Trophoblast cell (in vitro differentiated cells and primary cell): Measurements from ENCODE around the gene MLYCD. TPM values are rescaled to one million over a fixed set of nuclear protein-coding genes. Genes with fewer than 3 reads are reported as not detected.

Source experiments
- DNase-seq, 2 donors: peaks; one replicate each; pipeline ENCODE4 v3.0.0-alpha.2; 2016
- H2AFZ ChIP-seq: 2 replicates; pipeline ENCODE4 v1.6.1; 2013; ENCODE audit warnings: low read length, moderate library complexity, mild to moderate bottlenecking; ENCODE audit not compliant: insufficient read depth, poor library complexity
- H2AK5ac ChIP-seq: 2 replicates; pipeline ENCODE4 v1.6.1; 2013; ENCODE audit warnings: mild to moderate bottlenecking, low read length
- H2BK120ac ChIP-seq: 2 replicates; pipeline ENCODE4 v1.6.1; 2013; ENCODE audit warnings: low read length, mild to moderate bottlenecking, moderate library complexity; ENCODE audit not compliant: insufficient read depth, poor library complexity
- H2BK12ac ChIP-seq: 2 replicates; pipeline ENCODE4 v1.6.1; 2013; ENCODE audit warnings: mild to moderate bottlenecking, low read length, moderate library complexity
- H2BK5ac ChIP-seq: 2 replicates; pipeline ENCODE4 v1.6.1; 2013; ENCODE audit warnings: low read length, low read depth, moderate library complexity, mild to moderate bottlenecking; ENCODE audit not compliant: poor library complexity
- H3K14ac ChIP-seq: 2 replicates; pipeline ENCODE4 v1.6.1; 2013; ENCODE audit warnings: mild to moderate bottlenecking, low read length
- H3K18ac ChIP-seq: 2 replicates; pipeline ENCODE4 v1.6.1; 2013; ENCODE audit warnings: mild to moderate bottlenecking, low read length
- H3K23ac ChIP-seq: 2 replicates; pipeline ENCODE4 v1.6.1; 2013; ENCODE audit warnings: low read length
- H3K27ac ChIP-seq: 2 replicates; pipeline ENCODE4 v1.5.1; 2013; ENCODE audit warnings: low read depth, mild to moderate bottlenecking, inconsistent platforms, low read length, moderate library complexity
- H3K27me3 ChIP-seq: 2 replicates; pipeline ENCODE4 v1.6.1; 2013; ENCODE audit warnings: inconsistent platforms, mild to moderate bottlenecking, low read length, moderate library complexity; ENCODE audit not compliant: insufficient read depth
- H3K36me3 ChIP-seq, 2 experiments: 1 replicate in 1 of 2; 2 replicates in 1 of 2; pipeline ENCODE4 v1.6.1; 2013; ENCODE audit warnings: low read length in 2 of 2, mild to moderate bottlenecking in 2 of 2, moderate library complexity in 1 of 2; ENCODE audit not compliant: insufficient read depth in 2 of 2, control insufficient read depth in 1 of 2
- H3K4ac ChIP-seq: 2 replicates; pipeline ENCODE4 v1.6.1; 2013; ENCODE audit warnings: low read depth, mild to moderate bottlenecking, low read length, moderate library complexity
- H3K4me1 ChIP-seq, 2 experiments: 1 replicate in 1 of 2; 2 replicates in 1 of 2; pipeline ENCODE4 v1.6.1; 2013; ENCODE audit warnings: low read length in 2 of 2, mild to moderate bottlenecking in 2 of 2, moderate library complexity in 1 of 2; ENCODE audit not compliant: insufficient read depth in 2 of 2, control insufficient read depth in 1 of 2
- H3K4me2 ChIP-seq: 2 replicates; pipeline ENCODE4 v1.6.1; 2013; ENCODE audit warnings: inconsistent platforms, mild to moderate bottlenecking, low read length, moderate library complexity
- H3K4me3 ChIP-seq: 2 replicates; pipeline ENCODE4 v1.5.1; 2013; ENCODE audit warnings: mild to moderate bottlenecking, low read depth, low read length, inconsistent platforms
- H3K79me1 ChIP-seq: one replicate; pipeline ENCODE4 v1.6.1; 2013; ENCODE audit warnings: low read length
- H3K79me2 ChIP-seq: 2 replicates; pipeline ENCODE4 v1.6.1; 2013; ENCODE audit warnings: low read length, mild to moderate bottlenecking; ENCODE audit not compliant: control insufficient read depth, insufficient read depth, poor library complexity
- H3K9ac ChIP-seq: 2 replicates; pipeline ENCODE4 v1.6.1; 2013; ENCODE audit warnings: mild to moderate bottlenecking, low read length
- H3K9me3 ChIP-seq: 2 replicates; pipeline ENCODE4 v1.6.1; 2013; ENCODE audit warnings: low read depth, mild to moderate bottlenecking, control low read depth, inconsistent platforms, low read length; ENCODE audit not compliant: insufficient read depth
- H4K12ac ChIP-seq: 2 replicates; pipeline ENCODE4 v1.6.1; 2013; ENCODE audit warnings: low read depth, mild to moderate bottlenecking, low read length, moderate library complexity
- H4K8ac ChIP-seq: 2 replicates; pipeline ENCODE4 v1.6.1; 2013; ENCODE audit warnings: low read depth, mild to moderate bottlenecking, low read length, moderate library complexity
- H4K91ac ChIP-seq: one replicate; pipeline ENCODE4 v1.6.1; 2013; ENCODE audit warnings: low read depth, mild to moderate bottlenecking, low read length, moderate library complexity
- WGBS: extraction: QIAGEN DNeasy Blood & Tissue Kit; methylation state at CpG from one replicate; pipeline ENCODE4 v1.1.7; 2013; ENCODE audit warnings: missing lambda C conversion rate; ENCODE audit not compliant: insufficient read length, insufficient coverage; ENCODE audit errors: extremely low coverage; 5-methylcytosine and 5-hydroxymethylcytosine counted together
- polyA plus RNA-seq: library from polyadenylated mRNA; stranded (reverse); fragments of 200-250 nt; gene quantifications from 2 replicates; pipeline ENCODE4 v1.2.3, GENCODE V29; 2013

MLYCD gene
- polyA plus RNA-seq: 0.89 and 0.93 TPM in 2 replicates

DNA sequence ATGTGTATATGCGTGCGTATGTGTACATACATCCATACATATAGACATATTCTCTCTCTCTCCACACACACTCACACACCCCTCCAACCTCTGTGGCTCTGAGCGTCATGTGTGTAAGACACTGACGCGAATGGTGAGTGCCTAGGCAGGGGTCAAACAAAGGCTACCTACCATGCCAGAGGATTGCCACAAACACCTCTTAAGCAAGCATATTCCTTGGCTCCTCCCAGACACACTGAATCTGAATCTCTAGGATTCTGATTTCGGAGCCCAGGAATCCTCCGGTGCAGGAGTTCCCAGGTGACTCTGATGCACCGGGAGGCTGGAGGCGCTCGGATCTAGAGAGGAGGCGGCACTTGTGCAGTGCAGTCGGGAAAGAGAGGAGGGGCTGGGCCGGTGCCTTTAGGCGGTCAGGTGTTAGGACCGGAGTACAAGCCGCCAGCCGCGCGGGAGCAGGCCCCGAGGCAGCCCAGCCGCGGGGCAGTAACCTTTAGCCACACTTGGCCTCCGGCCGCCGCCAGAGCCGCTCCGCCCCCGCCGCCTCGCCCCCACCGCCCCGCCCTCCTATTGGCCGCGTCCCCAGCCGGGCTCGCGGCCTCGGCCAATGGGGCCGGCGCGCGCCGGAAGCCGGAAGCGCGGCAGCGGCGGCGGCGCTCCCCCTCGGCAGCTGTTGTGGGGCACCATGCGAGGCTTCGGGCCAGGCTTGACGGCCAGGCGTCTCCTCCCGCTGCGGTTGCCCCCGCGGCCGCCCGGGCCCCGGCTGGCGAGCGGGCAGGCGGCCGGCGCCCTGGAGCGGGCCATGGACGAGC lies at the start of gene MLYCD:
Gene MLYCD (plus strand): TSS at position 653 of the 809 bp plus-strand sequence. CDS start 30 bp downstream, at position 683.
- H2BK5ac ChIP-seq: no peak within 1 kb of the TSS
- H2BK120ac ChIP-seq: peak within 1 kb of the TSS; percentile 3
- H3K23ac ChIP-seq: no peak within 1 kb of the TSS
- peak within 1 kb of the TSS; percentile 28 for H3K18ac ChIP-seq
- H4K8ac ChIP-seq: peak within 1 kb of the TSS; percentile 77
- no peaks in the 10 kb centered on the region for H3K36me3 ChIP-seq
- no peak within 1 kb of the TSS for H2BK12ac ChIP-seq
- peak; percentile 93 to 94 for DNase-seq
- no peaks in the 10 kb centered on the region for H3K9me3 ChIP-seq
- H3K27me3 ChIP-seq: no peaks in the 10 kb centered on the region
- no peak within 1 kb of the TSS for H2AK5ac ChIP-seq
- peak within 1 kb of the TSS; percentile 90 for H3K9ac ChIP-seq
- H3K4ac ChIP-seq: peak within 1 kb of the TSS; percentile 46
- H3K14ac ChIP-seq: peak within 1 kb of the TSS; percentile 59
- no CpG with 5 or more reads among the region's 69 CpGs for WGBS
- H4K12ac ChIP-seq: peak within 1 kb of the TSS; percentile 13
- peak within 1 kb of the TSS; percentile 90 for H3K4me3 ChIP-seq
- H3K79me2 ChIP-seq: peaks cover 7% of the 10 kb centered on the region
- peak within 1 kb of the TSS; percentile 100 for H3K4me2 ChIP-seq
- H3K27ac ChIP-seq: peak within 1 kb of the TSS; percentile 45
- peaks cover 10% of the 10 kb centered on the region for H3K79me1 ChIP-seq
- H4K91ac ChIP-seq: peak within 1 kb of the TSS; percentile 74
- H3K4me1 ChIP-seq: peaks cover 10 to 11% of the 10 kb centered on the region in 2 experiments
- peak within 1 kb of the TSS; percentile 69 for H2AFZ ChIP-seq

DNA sequence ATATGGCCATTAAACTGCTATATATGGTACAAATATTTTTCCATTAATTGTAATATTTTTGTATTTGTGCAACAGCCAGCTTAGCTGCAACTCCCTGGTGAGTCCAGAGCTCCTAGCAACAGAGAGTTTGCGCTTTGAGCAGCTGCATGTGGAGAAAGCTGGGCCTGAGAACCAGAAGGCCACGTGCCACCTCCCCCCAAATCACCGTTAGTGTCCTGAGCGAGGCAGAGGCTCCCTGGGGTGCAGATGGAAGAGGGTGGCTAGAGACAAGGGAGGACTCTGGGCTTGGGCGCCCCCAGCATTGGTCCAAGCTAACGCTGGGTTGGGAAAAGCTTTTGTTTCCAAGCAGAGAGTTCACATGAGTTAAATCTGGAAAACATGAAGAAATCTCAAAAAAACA lies 49.5 kb upstream of the MLYCD start:
- Histone ChIP-seq H3K9me3 (no peaks in the 10 kb centered on the region), H3K27me3 (no peaks in the 10 kb centered on the region), H4K91ac (no peak overlapping the region), H3K4me2 (no peak overlapping the region), H4K12ac (no peak overlapping the region), H3K9ac (no peak overlapping the region), H3K4me1 (no peaks in the 10 kb centered on the region), H2AFZ (no peak overlapping the region), H3K14ac (no peak overlapping the region), H3K23ac (no peak overlapping the region), H3K36me3 (no peaks in the 10 kb centered on the region), H4K8ac (no peak overlapping the region), H3K79me1 (no peaks in the 10 kb centered on the region), H3K79me2 (no peaks in the 10 kb centered on the region), H2BK12ac (no peak overlapping the region), H3K4me3 (no peak overlapping the region), H3K27ac (no peak overlapping the region), H3K4ac (no peak overlapping the region), H2BK5ac (no peak overlapping the region), H3K18ac (no peak overlapping the region), H2AK5ac (no peak overlapping the region), H2BK120ac (no peak overlapping the region)
- no peak for DNase-seq
- no CpG with 5 or more reads among the region's 6 CpGs for WGBS

DNA sequence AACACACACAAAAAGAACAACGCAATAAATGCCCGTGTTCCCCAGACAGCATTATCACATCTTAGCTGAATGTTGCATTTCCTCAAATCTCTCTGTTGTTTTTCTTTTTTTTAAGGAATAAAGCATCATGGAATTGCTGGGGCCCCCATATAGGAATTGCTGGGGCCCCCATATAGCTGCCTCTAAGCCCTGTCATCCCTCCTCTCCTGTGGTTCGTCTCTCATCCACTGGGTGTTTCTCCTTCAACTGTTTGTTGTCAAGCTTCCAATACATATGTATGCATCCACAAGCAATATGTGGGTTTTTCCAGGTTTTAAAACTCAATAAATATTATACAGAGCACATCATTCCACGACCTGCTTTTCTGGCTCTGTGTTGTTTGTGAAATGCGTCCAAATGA lies 48.0 kb upstream of the MLYCD start:
- H3K27me3 ChIP-seq: no peaks in the 10 kb centered on the region
- no peak overlapping the region for H4K91ac ChIP-seq
- H3K14ac ChIP-seq: no peak overlapping the region
- no peak overlapping the region for H2BK5ac ChIP-seq
- H3K9ac ChIP-seq: no peak overlapping the region
- no peak overlapping the region for H4K8ac ChIP-seq
- no peak overlapping the region for H3K4me3 ChIP-seq
- no peak overlapping the region for H2AK5ac ChIP-seq
- no peak for DNase-seq
- no peak overlapping the region for H2BK12ac ChIP-seq
- no peak overlapping the region for H3K18ac ChIP-seq
- no peak overlapping the region for H4K12ac ChIP-seq
- no peak overlapping the region for H3K23ac ChIP-seq
- H3K4ac ChIP-seq: no peak overlapping the region
- no peaks in the 10 kb centered on the region for H3K79me1 ChIP-seq
- no peak overlapping the region for H2BK120ac ChIP-seq
- H3K4me2 ChIP-seq: no peak overlapping the region
- no peaks in the 10 kb centered on the region for H3K79me2 ChIP-seq
- no peak overlapping the region for H3K27ac ChIP-seq
- WGBS: no CpG with 5 or more reads among the region's 5 CpGs
- no peaks in the 10 kb centered on the region for H3K9me3 ChIP-seq
- no peaks in the 10 kb centered on the region for H3K36me3 ChIP-seq
- H2AFZ ChIP-seq: no peak overlapping the region
- no peaks in the 10 kb centered on the region for H3K4me1 ChIP-seq

DNA sequence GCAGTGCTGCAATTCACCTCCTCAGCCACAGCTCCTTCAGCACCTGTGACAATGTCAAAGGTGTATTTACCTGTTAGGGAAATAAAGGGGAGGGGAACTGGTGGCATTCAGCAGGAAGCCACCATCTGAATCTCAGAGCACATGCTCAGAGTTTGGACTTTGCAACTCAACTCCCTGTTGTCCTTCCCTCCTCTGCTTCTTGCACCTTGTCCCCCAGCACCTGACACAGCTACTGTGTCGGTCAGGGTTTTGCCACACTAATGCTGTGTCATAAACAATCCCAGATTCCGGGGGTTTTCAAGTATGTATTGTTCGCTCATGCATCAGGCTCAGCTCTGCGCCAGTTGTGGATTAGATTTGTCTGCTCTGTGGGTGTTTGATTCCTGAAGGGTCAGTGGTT lies 47.4 kb upstream of the MLYCD start:
- no peak overlapping the region for H3K4me2 ChIP-seq
- H2AFZ ChIP-seq: no peak overlapping the region
- no peaks in the 10 kb centered on the region for H3K36me3 ChIP-seq
- DNase-seq: no peak
- WGBS: no CpG with 5 or more reads among the region's 4 CpGs
- H3K18ac ChIP-seq: no peak overlapping the region
- no peaks in the 10 kb centered on the region for H3K79me1 ChIP-seq
- no peak overlapping the region for H4K12ac ChIP-seq
- H2AK5ac ChIP-seq: no peak overlapping the region
- H4K91ac ChIP-seq: no peak overlapping the region
- H3K4me3 ChIP-seq: no peak overlapping the region
- H3K27ac ChIP-seq: no peak overlapping the region
- H3K79me2 ChIP-seq: no peaks in the 10 kb centered on the region
- no peak overlapping the region for H2BK120ac ChIP-seq
- no peaks in the 10 kb centered on the region for H3K27me3 ChIP-seq
- no peak overlapping the region for H2BK5ac ChIP-seq
- H3K9ac ChIP-seq: no peak overlapping the region
- no peaks in the 10 kb centered on the region for H3K4me1 ChIP-seq
- no peak overlapping the region for H4K8ac ChIP-seq
- no peaks in the 10 kb centered on the region for H3K9me3 ChIP-seq
- no peak overlapping the region for H2BK12ac ChIP-seq
- H3K14ac ChIP-seq: no peak overlapping the region
- no peak overlapping the region for H3K4ac ChIP-seq
- H3K23ac ChIP-seq: no peak overlapping the region
